Urinary bladder (tissue), 4 donors: Measurements from ENCODE around the gene KCNH5. TPM values are rescaled to one million over a fixed set of nuclear protein-coding genes. Genes with fewer than 3 reads are reported as not detected.
"Not testable (repeated sequence)": the region's sequence is repeated elsewhere in the genome, so short reads cannot be mapped to it uniquely, and the experiment has no call there.

Experiments used
- DNase-seq: peaks from one replicate; pipeline ENCODE4 v3.0.0-alpha.2; 2015; ENCODE audit errors: extremely low spot score
- H3K27ac ChIP-seq: one replicate; pipeline ENCODE4 v1.5.1; 2013; ENCODE audit warnings: low read depth, mild to moderate bottlenecking, moderate library complexity
- H3K36me3 ChIP-seq: one replicate; pipeline ENCODE4 v1.6.1; 2013; ENCODE audit warnings: mild to moderate bottlenecking, moderate library complexity; ENCODE audit not compliant: insufficient read depth
- H3K4me1 ChIP-seq: one replicate; pipeline ENCODE4 v1.6.1; 2013; ENCODE audit warnings: mild to moderate bottlenecking, moderate library complexity; ENCODE audit not compliant: insufficient read depth
- H3K4me3 ChIP-seq: one replicate; pipeline ENCODE4 v1.5.1; 2013; ENCODE audit warnings: low read depth, low read length
- WGBS: extraction: QIAGEN DNeasy Blood & Tissue Kit; methylation state at CpG from one replicate; pipeline ENCODE4 v1.1.7; 2013; 5-methylcytosine and 5-hydroxymethylcytosine counted together
- polyA plus RNA-seq: library from polyadenylated mRNA; stranded (reverse); fragments of 200-250 nt; gene quantifications from one replicate; pipeline ENCODE4 v1.2.3, GENCODE V29; 2013
- total RNA-seq: library from RNA; depleted of rRNA; stranded (reverse); fragments of >200 nt; gene quantifications from one replicate; pipeline ENCODE4 v1.2.3, GENCODE V29; 2014
- donor health status: healthy with polysubstance abuse.
- donor health status: healthy.

KCNH5 gene
- total and polyA plus RNA-seq, 2 donors = 0.10 to 6.7 TPM

- no peak overlapping the region for H3K4me3 ChIP-seq
- no peaks in the 10 kb centered on the region for H3K36me3 ChIP-seq
- H3K4me1 ChIP-seq = no peaks in the 10 kb centered on the region
- no peak overlapping the region for H3K27ac ChIP-seq
- DNase-seq = no peak
- 88% methylated on average over 3 of the region's 3 CpGs for WGBS
These were observed 248.8 kb downstream of the KCNH5 start for GRCh38 chr14:62796431-62796830.

- H3K4me3 ChIP-seq = no peak overlapping the region
- H3K36me3 ChIP-seq = no peaks in the 10 kb centered on the region
- no peak overlapping the region for H3K27ac ChIP-seq
- H3K4me1 ChIP-seq = no peaks in the 10 kb centered on the region
- WGBS = 89% methylated on average over 5 of the region's 5 CpGs
- DNase-seq = no peak
These were observed 252.7 kb downstream of the KCNH5 start for GRCh38 chr14:62792578-62792977.

DNA sequence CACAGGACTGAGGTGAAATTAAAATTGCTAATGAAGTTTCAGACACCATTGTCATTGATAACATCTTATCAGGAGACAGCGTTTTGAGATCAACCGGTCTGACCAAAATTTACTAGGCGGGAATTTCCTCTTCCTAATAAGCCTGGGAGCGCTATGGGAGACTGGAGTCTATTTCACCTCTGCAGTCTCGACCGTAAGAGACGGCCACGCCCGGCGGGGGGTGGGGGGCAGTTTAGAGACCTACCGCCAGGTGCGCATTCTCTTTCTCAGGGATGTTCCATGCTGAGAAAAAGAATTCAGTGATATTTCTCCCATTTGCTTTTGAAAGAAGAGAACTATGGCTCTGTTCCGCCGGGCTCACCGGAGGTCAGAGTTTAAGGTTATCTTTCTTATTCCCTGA is 263.9 kb downstream of the KCNH5 start:
- H3K4me3 ChIP-seq, H3K36me3 ChIP-seq, H3K27ac ChIP-seq, DNase-seq, H3K4me1 ChIP-seq: not testable (repeated sequence)
- WGBS = 76% methylated on average over 15 of the region's 15 CpGs

DNA sequence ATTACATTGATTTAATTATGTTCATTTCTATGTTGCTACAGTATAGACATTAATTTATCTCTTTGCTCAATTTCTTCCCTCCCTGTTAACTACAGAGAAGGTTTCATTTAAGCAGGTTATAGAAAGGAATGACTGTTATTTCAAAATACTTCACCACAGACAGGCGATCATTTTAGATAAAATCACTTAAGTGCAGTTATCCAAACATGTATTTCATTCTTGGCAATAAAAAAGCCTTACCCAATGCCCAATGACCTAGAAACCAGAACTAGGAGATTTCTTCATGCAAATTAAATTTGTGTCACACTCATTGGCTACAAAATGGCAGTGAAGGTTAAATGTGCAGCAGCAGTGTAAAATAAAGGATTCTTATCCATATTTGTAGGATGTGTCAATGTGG is 266.4 kb downstream of the KCNH5 start:
- H3K4me1 ChIP-seq = no peaks in the 10 kb centered on the region
- DNase-seq = no peak
- H3K36me3 ChIP-seq = no peaks in the 10 kb centered on the region
- no peak overlapping the region for H3K4me3 ChIP-seq
- H3K27ac ChIP-seq = no peak overlapping the region
- WGBS = 38% methylated on average over 1 of the region's 1 CpG

- Histone ChIP-seq H3K27ac (no peak overlapping the region), H3K4me3 (no peak overlapping the region)
These were observed 266.9 kb downstream of the KCNH5 start for GRCh38 chr14:62778310-62778709.

DNA sequence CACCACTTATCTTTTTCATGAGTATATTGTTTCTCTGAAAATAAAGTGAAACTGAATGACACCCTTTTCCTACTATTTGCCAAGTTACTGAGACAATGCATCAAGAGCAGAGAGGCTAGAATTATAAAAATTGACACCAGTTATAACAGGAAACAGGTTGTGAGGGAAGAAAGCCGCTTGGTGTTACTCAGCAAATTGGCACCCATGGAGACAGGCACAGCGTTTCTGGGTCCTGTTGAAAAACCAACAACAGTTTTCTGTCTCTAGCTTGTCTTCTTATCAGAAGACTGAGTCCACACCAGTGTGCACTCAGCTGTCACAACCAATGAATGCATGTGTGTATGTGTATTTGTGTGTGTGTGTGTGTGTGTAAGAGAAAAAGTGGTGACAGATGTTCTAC is 267.7 kb downstream of the KCNH5 start:
- no peaks in the 10 kb centered on the region for H3K36me3 ChIP-seq
- no peak overlapping the region for H3K27ac ChIP-seq
- H3K4me1 ChIP-seq = no peaks in the 10 kb centered on the region
- no peak for DNase-seq
- no peak overlapping the region for H3K4me3 ChIP-seq
- WGBS = 66% methylated on average over 2 of the region's 2 CpGs

More at GRCh38 chr14:62778310-62778709, 266.9 kb downstream of the KCNH5 start:
- no peaks in the 10 kb centered on the region for H3K36me3 ChIP-seq
- 78% methylated on average over 2 of the region's 2 CpGs for WGBS
- H3K4me1 ChIP-seq = no peaks in the 10 kb centered on the region
- no peak for DNase-seq

- WGBS = 66% methylated on average over 1 of the region's 1 CpG
- Histone ChIP-seq H3K4me1 (no peaks in the 10 kb centered on the region), H3K4me3 (no peak overlapping the region), H3K27ac (no peak overlapping the region), H3K36me3 (no peaks in the 10 kb centered on the region)
- no peak for DNase-seq
These were observed 269.0 kb downstream of the KCNH5 start for GRCh38 chr14:62776300-62776699.

DNA sequence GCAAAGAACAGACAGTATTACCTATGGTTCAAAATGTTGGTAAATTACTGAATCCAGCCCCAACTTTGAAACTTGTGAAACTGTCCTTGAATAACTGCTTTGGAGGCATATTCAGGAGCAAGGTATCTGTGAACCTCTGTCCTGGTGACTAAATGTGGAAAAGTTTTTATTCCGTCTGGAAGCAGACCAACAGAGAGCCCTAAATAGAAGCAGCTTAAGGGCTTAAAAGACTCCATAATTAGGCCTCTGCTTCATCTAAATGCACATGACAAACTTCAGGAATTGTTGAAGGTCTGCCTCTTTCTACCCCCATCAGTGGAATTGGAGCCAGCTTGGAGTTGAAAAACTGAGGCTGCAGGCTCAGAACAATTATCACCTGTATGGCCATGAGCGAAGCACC is 276.5 kb downstream of the KCNH5 start:
- Histone ChIP-seq H3K4me3 (no peak overlapping the region), H3K36me3 (no peaks in the 10 kb centered on the region), H3K27ac (no peak overlapping the region), H3K4me1 (no peaks in the 10 kb centered on the region)
- no peak for DNase-seq
- WGBS = 70% methylated on average over 2 of the region's 2 CpGs

GRCh38 chr14:62763951-62764350 is 281.3 kb downstream of the KCNH5 start:
- Histone ChIP-seq H3K36me3 (no peaks in the 10 kb centered on the region), H3K27ac (no peak overlapping the region), H3K4me3 (no peak overlapping the region), H3K4me1 (no peaks in the 10 kb centered on the region)
- DNase-seq = no peak

GRCh38 chr14:62759796-62760195 is 285.5 kb downstream of the KCNH5 start:
- H3K4me3 ChIP-seq = no peak overlapping the region
- H3K4me1 ChIP-seq = no peaks in the 10 kb centered on the region
- H3K36me3 ChIP-seq = no peaks in the 10 kb centered on the region
- 59% methylated on average over 2 of the region's 2 CpGs for WGBS
- no peak for DNase-seq
- H3K27ac ChIP-seq = no peak overlapping the region

DNA sequence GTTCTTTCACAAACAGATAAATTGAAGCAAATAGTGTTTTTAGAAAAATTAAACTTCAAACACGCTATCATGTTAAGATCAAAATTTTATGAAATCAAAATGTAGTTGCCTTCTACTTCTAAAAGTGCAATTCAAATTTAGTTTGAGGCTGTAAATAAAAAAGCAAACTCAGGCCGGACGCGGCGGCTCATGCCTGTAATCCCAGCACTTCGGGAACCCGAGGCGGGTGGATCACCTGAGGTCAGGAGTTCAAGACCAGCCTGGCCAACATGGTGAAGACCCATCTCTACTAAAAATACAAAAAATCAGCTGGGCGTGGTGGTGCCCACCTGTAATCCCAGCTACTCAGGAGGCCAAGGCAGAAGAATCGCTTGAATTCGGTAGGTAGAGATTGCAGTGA is 298.4 kb downstream of the KCNH5 start:
- H3K36me3 ChIP-seq, DNase-seq, H3K4me3 ChIP-seq, H3K27ac ChIP-seq, H3K4me1 ChIP-seq: not testable (repeated sequence)
- WGBS = 95% methylated on average over 11 of the region's 11 CpGs

GRCh38 chr14:62745496-62745895 is 299.8 kb downstream of the KCNH5 start:
- DNase-seq = no peak
- WGBS = 88% methylated on average over 1 of the region's 1 CpG
- H3K4me3 ChIP-seq = no peak overlapping the region
- H3K36me3 ChIP-seq = no peaks in the 10 kb centered on the region
- H3K4me1 ChIP-seq = no peaks in the 10 kb centered on the region
- H3K27ac ChIP-seq = no peak overlapping the region

DNA sequence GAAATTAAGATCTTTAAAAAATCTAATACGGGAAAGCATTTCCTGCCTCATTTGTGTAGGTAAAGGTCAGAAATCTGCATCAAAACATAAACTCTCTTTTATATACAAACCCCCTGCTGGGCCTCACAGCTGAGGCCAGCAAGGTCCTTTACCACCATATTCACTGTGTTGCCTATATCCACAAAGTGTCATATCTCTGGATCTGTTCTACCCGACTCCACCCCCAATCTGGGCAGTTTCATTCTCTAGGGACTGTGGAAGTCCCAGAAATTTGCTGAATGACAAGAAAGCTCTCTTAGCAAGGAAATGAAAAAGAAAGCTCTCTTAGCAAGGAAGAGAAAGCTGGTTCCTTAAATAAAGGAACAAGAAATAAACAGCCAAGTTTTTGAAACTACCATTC is 301.7 kb downstream of the KCNH5 start:
- H3K4me3 ChIP-seq = no peak overlapping the region
- H3K4me1 ChIP-seq = no peaks in the 10 kb centered on the region
- DNase-seq = no peak
- H3K36me3 ChIP-seq = no peaks in the 10 kb centered on the region
- 46% methylated on average over 2 of the region's 2 CpGs for WGBS
- H3K27ac ChIP-seq = no peak overlapping the region

DNA sequence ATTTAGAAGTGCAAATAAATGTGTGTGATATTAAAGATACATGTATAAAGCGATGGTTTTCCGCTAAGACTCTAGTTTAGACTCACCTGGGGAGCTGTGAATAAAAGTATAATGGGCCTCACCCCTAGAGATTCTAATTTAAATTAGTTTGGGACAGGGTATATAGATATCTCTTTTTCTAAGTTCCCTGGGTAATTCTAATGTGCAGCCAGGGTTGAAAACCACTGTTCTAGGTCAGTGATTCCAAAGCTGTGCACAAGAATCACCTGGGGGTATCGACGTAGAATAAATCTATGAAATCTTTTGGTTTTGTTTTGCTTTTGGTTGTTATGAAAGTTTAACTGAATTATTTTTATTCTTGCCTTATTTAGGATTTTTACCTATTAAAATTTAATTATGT is 302.1 kb downstream of the KCNH5 start:
- no peak overlapping the region for H3K27ac ChIP-seq
- no peaks in the 10 kb centered on the region for H3K36me3 ChIP-seq
- no peak overlapping the region for H3K4me3 ChIP-seq
- DNase-seq = no peak
- 94% methylated on average over 4 of the region's 4 CpGs for WGBS
- no peaks in the 10 kb centered on the region for H3K4me1 ChIP-seq

- no peak overlapping the region for H3K27ac ChIP-seq
- H3K4me1 ChIP-seq = no peaks in the 10 kb centered on the region
- no peak overlapping the region for H3K4me3 ChIP-seq
- DNase-seq = no peak
- WGBS = 30% methylated on average over 3 of the region's 3 CpGs
- H3K36me3 ChIP-seq = no peaks in the 10 kb centered on the region
These were observed 305.6 kb downstream of the KCNH5 start for GRCh38 chr14:62739647-62740046.
